GM18873 (cell line): ENCODE data around the gene RBM19.

Experiments
- ATAC-seq: cut with Tn5 transposase; IDR thresholded peaks from one replicate; pipeline ENCODE4 v1.9.1; 2021; ENCODE audit warnings: mild to moderate bottlenecking, moderate library complexity, moderate number of reproducible peaks; ENCODE audit not compliant: unreplicated experiment, low FRiP score

Gene RBM19

GRCh38 chr12:113932381-113933196, 33.5 kb downstream of the RBM19 start:
- no peak for ATAC-seq

DNA sequence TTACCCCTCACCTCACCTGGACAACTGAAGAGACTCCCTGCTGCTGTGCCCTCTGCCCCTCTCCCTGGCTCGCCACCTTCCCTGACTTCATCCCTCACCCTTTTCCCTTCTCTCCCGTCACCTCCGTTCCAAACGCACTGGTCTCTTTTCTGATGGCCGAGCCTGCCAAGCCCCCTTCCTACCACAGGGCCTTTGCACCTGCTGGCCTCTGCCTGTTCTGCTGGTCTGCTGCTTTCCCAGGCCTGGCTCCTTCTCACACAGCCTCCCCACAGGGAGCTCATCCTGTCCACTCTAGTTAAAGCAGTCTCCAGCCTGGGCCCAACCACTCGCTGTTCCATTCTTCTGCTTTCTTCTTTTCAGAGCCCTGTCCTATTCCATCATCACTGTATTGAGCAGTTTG, 34.6 kb downstream of the RBM19 start:
- ATAC-seq = no peak

GRCh38 chr12:113930249-113930648, 35.9 kb downstream of the RBM19 start:
- no peak for ATAC-seq

DNA sequence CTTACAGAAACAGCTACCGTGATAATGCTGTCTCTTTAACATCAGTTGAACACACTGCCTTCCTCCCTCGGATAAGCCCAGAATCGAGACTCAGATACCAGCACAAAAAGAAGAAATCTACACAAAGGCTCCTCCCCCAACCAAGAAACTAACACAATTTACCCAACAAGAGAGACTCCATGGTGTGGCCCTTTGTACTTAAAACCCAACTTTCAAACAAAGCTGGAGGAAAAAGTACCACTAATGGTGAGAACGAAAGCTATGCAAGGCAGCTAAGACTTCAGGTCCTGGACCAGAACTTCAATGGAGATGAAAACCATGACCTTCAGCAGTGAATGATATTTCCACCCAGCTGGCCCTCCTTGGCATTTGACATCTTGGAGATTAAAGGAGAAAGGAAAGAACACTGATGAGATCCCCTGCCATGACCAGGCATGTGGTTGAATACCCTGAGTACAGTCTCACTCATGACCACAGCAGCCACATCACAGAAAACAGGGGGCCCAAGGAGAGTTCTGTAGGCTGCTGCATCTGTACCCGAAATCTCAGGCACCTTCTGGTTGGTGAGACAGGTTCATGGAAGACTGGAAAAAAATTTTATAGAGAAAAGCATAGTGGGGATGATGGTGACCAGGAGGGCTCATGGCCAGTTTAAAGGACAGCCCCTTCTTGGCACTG, 36.7 kb downstream of the RBM19 start:
- no peak for ATAC-seq

- ATAC-seq = no peak
Measured at GRCh38 chr12:113926788-113927187, 39.3 kb downstream of the RBM19 start.

GRCh38 chr12:113924341-113924740, 41.8 kb downstream of the RBM19 start:
- no peak for ATAC-seq

DNA sequence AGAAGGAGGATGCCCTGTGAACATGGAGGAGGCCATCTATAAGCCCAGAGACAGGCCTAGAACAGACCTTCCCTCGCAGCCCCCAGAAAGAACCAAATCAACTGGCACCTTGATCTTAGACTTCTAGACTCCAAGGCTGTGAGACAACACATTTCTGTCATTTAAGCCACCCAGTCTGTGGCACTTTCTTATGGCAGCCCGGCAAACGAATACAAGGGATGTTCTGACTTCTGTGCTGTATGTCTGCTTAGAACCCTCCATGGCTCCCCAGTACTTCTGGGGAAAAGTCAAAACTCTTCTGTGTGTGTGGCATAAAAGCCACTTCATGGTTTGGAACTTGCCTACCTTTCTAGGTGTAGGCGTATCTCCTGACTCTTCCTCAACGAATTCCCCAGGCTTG, 42.9 kb downstream of the RBM19 start:
- ATAC-seq = no peak

DNA sequence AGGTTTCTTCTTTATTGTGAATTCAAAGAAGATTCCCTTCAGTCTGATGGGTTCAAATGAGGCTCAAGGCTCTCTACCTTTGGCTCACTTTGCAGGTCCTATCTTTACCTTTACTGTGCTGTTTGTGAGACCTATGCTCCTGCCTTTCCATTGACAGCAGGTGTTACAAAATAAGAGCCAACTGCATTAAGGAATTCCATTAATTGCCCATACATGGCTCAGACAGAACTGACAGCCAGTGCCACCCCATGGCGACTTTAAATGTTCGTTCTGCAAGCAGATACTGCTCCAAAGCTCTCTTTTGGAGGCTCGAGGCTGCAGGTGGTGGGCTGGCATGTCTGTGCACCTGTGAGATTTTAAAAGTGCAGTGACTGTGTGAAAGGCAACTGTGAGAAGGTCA, 44.7 kb downstream of the RBM19 start:
- no peak for ATAC-seq

DNA sequence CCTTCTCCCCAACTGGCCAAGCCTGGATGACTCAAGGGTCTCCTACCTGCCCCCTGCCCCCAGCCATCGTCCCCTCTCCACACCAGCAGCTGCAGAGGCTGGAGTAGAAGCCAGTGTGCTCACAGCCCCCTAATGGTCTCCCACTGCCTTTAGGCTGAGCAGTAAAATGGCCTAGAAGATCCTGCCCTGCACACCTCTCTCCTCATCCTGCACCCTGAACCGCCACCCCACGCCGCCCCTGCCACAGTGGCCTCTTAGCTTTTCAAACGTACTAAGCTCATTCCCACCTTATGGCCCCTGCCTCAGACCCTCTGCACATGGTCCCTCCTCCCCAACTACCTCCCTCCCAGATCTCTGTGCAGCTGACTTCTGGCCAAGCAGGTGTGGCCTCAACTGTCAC, 46.3 kb downstream of the RBM19 start:
- ATAC-seq = no peak

- ATAC-seq = no peak
Measured at GRCh38 chr12:113918306-113918705, 47.8 kb downstream of the RBM19 start.

GRCh38 chr12:113917393-113917792, 48.7 kb downstream of the RBM19 start:
- no peak for ATAC-seq

DNA sequence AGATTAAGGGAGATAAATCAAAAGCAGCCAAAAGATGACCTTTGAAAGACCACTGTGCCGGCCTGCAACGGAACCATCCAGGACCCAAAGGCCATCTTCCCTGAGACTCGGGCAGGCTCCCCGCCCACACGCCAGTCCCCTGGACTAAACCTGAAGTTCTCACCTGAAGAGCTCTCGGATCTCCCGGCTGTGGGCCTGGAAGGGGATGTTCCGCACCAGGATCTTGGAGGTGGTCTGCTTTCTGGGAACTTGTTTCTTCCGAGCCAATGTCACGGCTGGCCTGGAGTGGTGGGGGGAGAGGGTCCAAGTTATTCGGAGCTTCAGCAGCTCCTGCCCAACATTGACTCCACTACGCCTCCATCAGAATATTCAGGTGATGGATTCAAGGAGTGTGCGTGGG, 51.3 kb downstream of the RBM19 start:
- ATAC-seq = no peak

DNA sequence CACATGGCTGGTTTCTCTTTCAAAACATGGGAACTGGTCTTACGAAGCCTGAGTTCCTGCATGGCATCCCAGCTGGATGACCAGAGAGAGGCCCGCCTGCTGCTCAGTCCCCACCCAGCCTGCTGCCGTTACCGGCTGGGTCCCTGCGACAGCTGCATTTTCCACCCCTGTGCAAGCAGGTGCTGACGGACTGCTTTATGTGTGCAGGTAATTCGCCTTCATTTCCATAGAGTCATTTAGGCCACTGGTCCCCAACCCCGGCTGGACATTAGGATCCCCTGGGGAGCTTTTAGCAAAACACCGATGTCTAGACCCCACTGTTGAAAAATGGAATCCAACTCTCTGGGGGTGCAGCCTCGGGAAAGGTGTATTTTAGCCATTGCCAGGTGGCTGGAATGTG, 51.9 kb downstream of the RBM19 start:
- no peak for ATAC-seq

DNA sequence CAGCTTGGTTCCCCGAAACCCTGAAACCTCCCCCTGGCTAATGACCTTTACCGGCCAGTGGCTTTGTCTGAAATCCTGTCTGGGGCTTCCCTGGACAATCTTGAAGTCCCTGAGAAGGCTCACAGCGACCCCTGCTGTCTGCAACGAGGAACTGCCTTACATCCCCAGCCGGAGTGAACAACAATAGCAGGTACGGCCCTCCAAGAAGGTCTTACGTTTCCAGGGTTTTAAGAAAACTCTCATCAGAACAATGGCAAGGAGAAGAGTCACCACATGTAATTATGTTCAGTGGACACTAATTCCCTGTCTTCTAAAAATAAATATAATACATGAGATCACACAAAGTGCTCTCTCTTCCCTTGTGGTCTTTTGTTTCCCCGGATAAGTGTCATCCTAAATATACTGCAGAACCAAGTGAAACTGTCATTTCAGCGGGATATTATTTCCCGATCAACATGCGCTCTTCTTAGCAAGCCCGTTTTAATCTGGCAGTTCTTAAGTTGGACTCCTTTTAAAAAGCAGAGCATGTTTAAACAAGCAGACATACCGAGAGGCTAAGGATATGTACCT, 53.3 kb downstream of the RBM19 start:
- no peak for ATAC-seq

- no peak for ATAC-seq
Measured at GRCh38 chr12:113911971-113912759, 54.0 kb downstream of the RBM19 start.

DNA sequence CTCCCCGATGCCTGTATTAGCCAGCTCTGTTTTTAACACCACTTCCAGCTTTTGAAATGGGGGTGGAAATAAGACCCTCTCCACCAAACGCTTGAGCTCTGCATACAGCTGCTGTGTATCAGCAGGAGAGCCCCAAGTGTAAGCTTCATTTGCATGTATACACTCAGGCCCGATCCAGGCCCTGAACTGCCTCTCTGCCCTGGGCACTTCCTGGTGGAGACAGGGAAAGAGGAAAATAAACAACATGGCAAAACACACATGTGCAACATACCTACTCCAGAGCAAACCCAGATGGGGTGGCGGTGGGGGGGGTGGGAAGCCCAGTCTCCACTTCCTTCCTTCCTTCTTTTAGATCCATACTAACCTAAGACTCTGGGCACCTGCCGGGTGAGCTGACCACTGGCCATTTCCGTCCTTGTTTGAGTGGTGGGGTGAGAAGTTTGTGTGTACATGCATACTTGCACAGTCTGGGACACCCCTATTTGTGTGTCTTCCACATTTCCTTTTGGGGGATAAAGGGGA, 55.3 kb downstream of the RBM19 start:
- ATAC-seq = no peak

GRCh38 chr12:113909776-113910420, 56.2 kb downstream of the RBM19 start:
- no peak for ATAC-seq

GRCh38 chr12:113908584-113909100, 57.5 kb downstream of the RBM19 start:
- ATAC-seq = no peak

- ATAC-seq = no peak
Measured at GRCh38 chr12:113907446-113908180, 58.5 kb downstream of the RBM19 start.
